Measurements from ENCODE around the gene USP17L20.
"Not testable (repeated sequence)": the region's sequence is repeated elsewhere in the genome, so short reads cannot be mapped to it uniquely, and the experiment has no call there.

USP17L20 gene

GRCh38 chr4:9257824-9258223 lies at the start of gene USP17L20:
Gene USP17L20, plus strand, starts transcription at chr4:9258124. Its CDS starts 0 bp downstream, at chr4:9258124.
- DNase-seq, result not testable (repeated sequence)

GRCh38 chr4:9210357-9210756 lies 47.6 kb upstream of the USP17L20 start, which contains the start of gene USP17L10:
Gene USP17L10, plus strand, starts transcription at chr4:9210657. Its CDS starts 0 bp downstream, at chr4:9210657.
- not testable (repeated sequence) for DNase-seq

GRCh38 chr4:9214701-9215100 lies 43.2 kb upstream of the USP17L20 start:
- DNase-seq, result not testable (repeated sequence)

- DNase-seq, result not testable (repeated sequence)
Observed at GRCh38 chr4:9215105-9215504, 42.8 kb upstream of the USP17L20 start, which contains the start of gene USP17L11. Gene USP17L11, plus strand, starts transcription at chr4:9215405. Its CDS starts 0 bp downstream, at chr4:9215405.

GRCh38 chr4:9219852-9220251 lies 38.1 kb upstream of the USP17L20 start, which contains the start of gene USP17L12:
Gene USP17L12, plus strand, starts transcription at chr4:9220152. Its CDS starts 0 bp downstream, at chr4:9220152.
- not testable (repeated sequence) for DNase-seq

GRCh38 chr4:9224596-9224995 lies 33.3 kb upstream of the USP17L20 start, which contains the start of gene USP17L13:
Gene USP17L13, plus strand, starts transcription at chr4:9224896. Its CDS starts 0 bp downstream, at chr4:9224896.
- DNase-seq, result not testable (repeated sequence)

- DNase-seq, result not testable (repeated sequence)
Observed at GRCh38 chr4:9230249-9230648, 27.7 kb upstream of the USP17L20 start.

- DNase-seq, result not testable (repeated sequence)
Observed at GRCh38 chr4:9234085-9234484, 23.8 kb upstream of the USP17L20 start, which contains the start of gene USP17L15. Gene USP17L15, plus strand, starts transcription at chr4:9234385. Its CDS starts 0 bp downstream, at chr4:9234385.

- DNase-seq, result not testable (repeated sequence)
Observed at GRCh38 chr4:9238461-9238860, 19.5 kb upstream of the USP17L20 start.

GRCh38 chr4:9243579-9243978 lies 14.3 kb upstream of the USP17L20 start, which contains the start of gene USP17L17:
Gene USP17L17, plus strand, starts transcription at chr4:9243879. Its CDS starts 0 bp downstream, at chr4:9243879.
- DNase-seq, result not testable (repeated sequence)

GRCh38 chr4:9247953-9248680 lies 9.8 kb upstream of the USP17L20 start, which contains the start of gene USP17L18:
Gene USP17L18, plus strand, starts transcription at chr4:9248630. Its CDS starts 0 bp downstream, at chr4:9248630.
- DNase-seq, result not testable (repeated sequence)

- not testable (repeated sequence) for DNase-seq
Observed at GRCh38 chr4:9253078-9253477, 4.8 kb upstream of the USP17L20 start, which contains the start of gene USP17L19. Gene USP17L19, plus strand, starts transcription at chr4:9253378. Its CDS starts 0 bp downstream, at chr4:9253378.

GRCh38 chr4:9262572-9262971 lies 4.6 kb downstream of the USP17L20 start, which contains the start of gene USP17L21:
Gene USP17L21, plus strand, starts transcription at chr4:9262872. Its CDS starts 0 bp downstream, at chr4:9262872.
- DNase-seq, result not testable (repeated sequence)

- DNase-seq, result not testable (repeated sequence)
Observed at GRCh38 chr4:9267319-9267718, 9.4 kb downstream of the USP17L20 start, which contains the start of gene USP17L22. Gene USP17L22, plus strand, starts transcription at chr4:9267619. Its CDS starts 0 bp downstream, at chr4:9267619.

- DNase-seq, result not testable (repeated sequence)
Observed at GRCh38 chr4:9271719-9272118, 13.8 kb downstream of the USP17L20 start.
